Endothelial cell of umbilical vein (primary cell): Measurements from ENCODE around the gene SNCG. TPM values are rescaled to one million over a fixed set of nuclear protein-coding genes. Genes with fewer than 3 reads are reported as not detected.

Source experiments
- BruUV-seq: library from RNA; stranded (reverse); fragments of 400-500 nt; replicated peaks from 2 replicates; lab custom pipeline; 2021; lab: Mats Ljungman, UMichigan
- CTCF ChIA-PET: fragments of 300-600, 350-600 bp; sonication (Branson Sonifier 250); formaldehyde crosslinking; loops from one replicate; lab custom pipeline; 2021; ENCODE audit warnings: antibody characterized with exemption, inconsistent platforms; lab: Charles Lee
- POLR2A ChIA-PET: fragments of 300-600, 350-600 bp; sonication (Branson Sonifier 250); formaldehyde crosslinking; loops from one replicate; lab custom pipeline; 2021; ENCODE audit warnings: antibody characterized with exemption, inconsistent platforms; lab: Charles Lee
- DNase-seq: peaks from one replicate; pipeline ENCODE4 v3.0.0-alpha.2; 2011; ENCODE audit warnings: low read depth, low spot score
- FAIRE-seq: peaks from 2 replicates; lab custom pipeline; 2011; peaks lifted over from hg19 to GRCh38; lab: Jason Lieb, UNC
- H2AFZ ChIP-seq: 2 replicates; pipeline ENCODE4 v1.6.0; 2012; ENCODE audit warnings: low read depth, low read length, control low read depth, inconsistent platforms
- H3K27ac ChIP-seq: 2 replicates; pipeline ENCODE4 v1.5.1; 2011; ENCODE audit warnings: low read depth, mild to moderate bottlenecking, control low read depth, low read length, moderate library complexity; ENCODE audit not compliant: insufficient read depth
- H3K27me3 ChIP-seq, 2 experiments: 2 replicates each; pipeline versions ENCODE4 v1.6.0 to v1.6.1; 2011; ENCODE audit warnings: low read length in 2 of 2, mixed read lengths in 1 of 2; ENCODE audit not compliant: control insufficient read depth in 2 of 2, insufficient read depth in 2 of 2
- H3K36me3 ChIP-seq, 2 experiments: 2 replicates in 1 of 2; 3 replicates in 1 of 2; pipeline ENCODE4 v1.5.1; 2011; ENCODE audit warnings: low read length in 2 of 2, mild to moderate bottlenecking in 1 of 2, moderate library complexity in 1 of 2; ENCODE audit not compliant: control insufficient read depth in 2 of 2, insufficient read depth in 2 of 2; ENCODE audit errors: extremely low read depth in 1 of 2
- H3K4me1 ChIP-seq: 3 replicates; pipeline ENCODE4 v1.5.1; 2011; ENCODE audit warnings: mild to moderate bottlenecking, low read length; ENCODE audit not compliant: control insufficient read depth, insufficient read depth; ENCODE audit errors: extremely low read depth
- H3K4me2 ChIP-seq: 2 replicates; pipeline ENCODE4 v1.6.1; 2011; ENCODE audit warnings: low read length, control low read depth, mixed read lengths; ENCODE audit not compliant: insufficient read depth
- H3K4me3 ChIP-seq, 3 experiments: fragments of 200-600 bp in 1 of 3; sonication (generic), shearing (Covaris generic) in 1 of 3; replicated peaks in 1 of 3; 2 replicates each; pipeline ENCODE4 v1.5.1; 2011 to 2016; ENCODE audit warnings: control low read depth in 3 of 3, low read length in 3 of 3, mild to moderate bottlenecking in 2 of 3, inconsistent platforms in 1 of 3, low read depth in 1 of 3, moderate library complexity in 1 of 3; ENCODE audit not compliant: insufficient read depth in 1 of 3
- H3K79me2 ChIP-seq: 2 replicates; pipeline ENCODE4 v1.6.0; 2012; ENCODE audit warnings: low read length, inconsistent platforms; ENCODE audit not compliant: control insufficient read depth, insufficient read depth
- H3K9ac ChIP-seq: replicated peaks from 2 replicates; pipeline ENCODE3; 2011; ENCODE audit warnings: low read length, control low read depth; ENCODE audit not compliant: insufficient read depth; ENCODE audit errors: extremely low read depth
- H3K9me1 ChIP-seq: replicated peaks from 3 replicates; pipeline ENCODE4 v1.6.0; 2011; ENCODE audit warnings: mild to moderate bottlenecking, low read length; ENCODE audit not compliant: control insufficient read depth, insufficient read depth; ENCODE audit errors: extremely low read depth
- H3K9me3 ChIP-seq: replicated peaks from 2 replicates; pipeline ENCODE4 v1.5.1; 2012; ENCODE audit warnings: low read length, inconsistent platforms; ENCODE audit not compliant: control insufficient read depth, insufficient read depth
- H4K20me1 ChIP-seq: replicated peaks from 2 replicates; pipeline ENCODE3; 2011; ENCODE audit warnings: mild to moderate bottlenecking, low read length; ENCODE audit not compliant: control insufficient read depth, insufficient read depth; ENCODE audit errors: extremely low read depth
- EZH2 ChIP-seq: IDR thresholded peaks from 2 replicates; pipeline ENCODE4 v1.6.1; 2012; ENCODE audit warnings: borderline replicate concordance, low read depth, mild to moderate bottlenecking, moderate library complexity, low read length, inconsistent platforms; ENCODE audit not compliant: severe bottlenecking
- FOS ChIP-seq: IDR thresholded peaks from 2 replicates; pipeline ENCODE4 v1.6.1; 2011; ENCODE audit warnings: mild to moderate bottlenecking, low read length, moderate library complexity, borderline replicate concordance; ENCODE audit not compliant: insufficient read depth
- GATA2 ChIP-seq: IDR thresholded peaks from 2 replicates; pipeline ENCODE4 v1.7.0; 2011; ENCODE audit warnings: low read depth, mild to moderate bottlenecking, moderate library complexity, mixed read lengths, low read length; ENCODE audit not compliant: insufficient read length, insufficient read depth
- JUN ChIP-seq: IDR thresholded peaks from 2 replicates; pipeline ENCODE4 v1.6.1; 2011; ENCODE audit warnings: borderline replicate concordance, low read depth; ENCODE audit not compliant: insufficient read length, insufficient read depth
- MAX ChIP-seq: IDR thresholded peaks from 2 replicates; pipeline ENCODE4 v1.6.1; 2011; ENCODE audit not compliant: insufficient read depth, insufficient read length
- MYC ChIP-seq: IDR thresholded peaks from one replicate; pipeline ENCODE4 v1.6.1; 2011; ENCODE audit warnings: mild to moderate bottlenecking, low read depth, low read length
- POLR2A ChIP-seq: IDR thresholded peaks from 2 replicates; pipeline ENCODE4 v1.6.1; 2012; ENCODE audit warnings: low read depth, mild to moderate bottlenecking, control low read depth, low read length
- POLR2AphosphoS5 ChIP-seq: IDR thresholded peaks from 2 replicates; pipeline ENCODE4 v1.6.1; 2012; ENCODE audit warnings: low read depth, mild to moderate bottlenecking, control low read depth, low read length, moderate library complexity; ENCODE audit not compliant: insufficient read depth
- dilution Hi-C: fragments of 300-500 bp; cut with MboI; formaldehyde crosslinking; loops from one replicate; pipeline ENCODE4 v1.15.0; 2019; ENCODE audit warnings: low sequenced_read_pairs; ENCODE audit not compliant: extremely low pct_ligation_motif_present
- intact Hi-C: fragments of 100-400 bp; cut with micrococcal nuclease; formaldehyde crosslinking; loops from one replicate; pipeline ENCODE4 v1.10.0; 2022
- polyA plus RNA-seq, 4 experiments: library from polyadenylated mRNA; depleted of rRNA in 3 of 4; stranded (reverse) in 3 of 4; unstranded in 1 of 4; fragments of >200 nt; gene quantifications; 2 replicates each; pipeline versions ENCODE4 v1.2.1 to v1.2.3, GENCODE V29; 2011 to 2012; ENCODE audit warnings: missing spikeins in 1 of 4
- total RNA-seq: library from RNA; stranded (reverse); gene quantifications from 2 replicates; pipeline ENCODE4 v1.2.3, GENCODE V29; 2021
- TF ChIP-seq, protein P1 (sequence below), 2 donors: IDR thresholded peaks; 1 replicate in 1 of 2; 2 replicates in 1 of 2; pipeline ENCODE4 v1.5.1; 2011; ENCODE audit warnings: low read length in 2 of 2, mild to moderate bottlenecking in 2 of 2, moderate library complexity in 2 of 2, control low read depth in 1 of 2, inconsistent platforms in 1 of 2, low read depth in 1 of 2; ENCODE audit not compliant: insufficient read depth in 1 of 2; ENCODE audit errors: extremely low read depth in 1 of 2

SNCG gene
- total and polyA plus RNA-seq, 2 donors (not counting 3 experiments of a cell fraction or from before 2014, with no cell fraction given): 31.4 to 60.8 TPM

DNA sequence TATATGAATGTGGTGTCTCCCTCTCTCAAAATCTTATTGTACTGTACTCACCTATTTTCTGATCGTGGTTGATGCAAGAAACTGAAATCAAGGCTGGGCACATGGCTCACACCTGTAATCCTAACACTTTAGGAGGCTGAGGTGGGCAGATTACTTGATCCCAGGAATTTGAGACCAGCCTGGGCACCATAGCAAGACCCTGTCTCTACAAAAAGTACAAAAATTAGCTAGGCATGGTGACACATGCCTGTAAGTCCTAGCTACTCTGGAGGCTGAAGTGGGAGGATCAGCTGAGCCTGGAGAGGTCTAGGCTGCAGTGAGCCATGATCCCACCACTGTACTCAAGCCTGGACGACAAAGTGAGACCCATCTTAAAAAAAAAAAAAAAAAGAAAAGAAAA, 17.0 kb upstream of the SNCG start:
- Histone ChIP-seq H3K9ac (no peak overlapping the region), H3K9me1 (no peaks in the 10 kb centered on the region), H3K4me1 (no peaks in the 10 kb centered on the region), H3K79me2 (peaks cover 29% of the 10 kb centered on the region), H2AFZ (no peak overlapping the region), H3K4me2 (no peak overlapping the region), H3K4me3 (no peak overlapping the region), H4K20me1 (no peaks in the 10 kb centered on the region), H3K27me3 (no peaks in the 10 kb centered on the region), H3K9me3 (no peaks in the 10 kb centered on the region), H3K27ac (no peak overlapping the region), H3K36me3 (peaks cover 38 to 70% of the 10 kb centered on the region in 2 experiments)
- no peak for TF ChIP-seq MAX
- TF ChIP-seq JUN: no peak
- no peak for TF ChIP-seq FOS
- no peak for TF ChIP-seq POLR2A
- no peak for TF ChIP-seq EZH2
- no peak for TF ChIP-seq POLR2AphosphoS5
- TF ChIP-seq, protein P1, sequence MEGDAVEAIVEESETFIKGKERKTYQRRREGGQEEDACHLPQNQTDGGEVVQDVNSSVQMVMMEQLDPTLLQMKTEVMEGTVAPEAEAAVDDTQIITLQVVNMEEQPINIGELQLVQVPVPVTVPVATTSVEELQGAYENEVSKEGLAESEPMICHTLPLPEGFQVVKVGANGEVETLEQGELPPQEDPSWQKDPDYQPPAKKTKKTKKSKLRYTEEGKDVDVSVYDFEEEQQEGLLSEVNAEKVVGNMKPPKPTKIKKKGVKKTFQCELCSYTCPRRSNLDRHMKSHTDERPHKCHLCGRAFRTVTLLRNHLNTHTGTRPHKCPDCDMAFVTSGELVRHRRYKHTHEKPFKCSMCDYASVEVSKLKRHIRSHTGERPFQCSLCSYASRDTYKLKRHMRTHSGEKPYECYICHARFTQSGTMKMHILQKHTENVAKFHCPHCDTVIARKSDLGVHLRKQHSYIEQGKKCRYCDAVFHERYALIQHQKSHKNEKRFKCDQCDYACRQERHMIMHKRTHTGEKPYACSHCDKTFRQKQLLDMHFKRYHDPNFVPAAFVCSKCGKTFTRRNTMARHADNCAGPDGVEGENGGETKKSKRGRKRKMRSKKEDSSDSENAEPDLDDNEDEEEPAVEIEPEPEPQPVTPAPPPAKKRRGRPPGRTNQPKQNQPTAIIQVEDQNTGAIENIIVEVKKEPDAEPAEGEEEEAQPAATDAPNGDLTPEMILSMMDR (IDR thresholded peaks at IDR 0.05; ENCODE audit: extremely low read depth in 1 of 2, insufficient read depth in 1 of 2, low read depth in 1 of 2, low read length in 2 of 2): no peak
- no peak for TF ChIP-seq GATA2
- no peak for TF ChIP-seq MYC
- intact Hi-C loops: no loop called here
- DNase-seq (no peak), FAIRE-seq (no peak)
- CTCF ChIA-PET: interaction anchor here (1.2 to 12.5 kb wide), 3 partner anchors 16 to 113 kb away, joined by 4 to 325 read pairs (median 189); partner anchors contain the start of genes ADIRF, MMRN2 and SNCG
- POLR2A ChIA-PET: no interaction called here
- dilution Hi-C loops: no loop called here
- BruUV-seq: no TSS peak
